GM21381 (cell line): ENCODE results near the gene HSPB8.
"Not testable (repeated sequence)": the region's sequence is repeated elsewhere in the genome, so short reads cannot be mapped to it uniquely, and the experiment has no call there.

Experiments
- ATAC-seq: cut with Tn5 transposase; IDR thresholded peaks from one replicate; pipeline ENCODE4 v1.9.1; 2021; ENCODE audit warnings: mild to moderate bottlenecking, moderate library complexity; ENCODE audit not compliant: unreplicated experiment

Gene HSPB8

DNA sequence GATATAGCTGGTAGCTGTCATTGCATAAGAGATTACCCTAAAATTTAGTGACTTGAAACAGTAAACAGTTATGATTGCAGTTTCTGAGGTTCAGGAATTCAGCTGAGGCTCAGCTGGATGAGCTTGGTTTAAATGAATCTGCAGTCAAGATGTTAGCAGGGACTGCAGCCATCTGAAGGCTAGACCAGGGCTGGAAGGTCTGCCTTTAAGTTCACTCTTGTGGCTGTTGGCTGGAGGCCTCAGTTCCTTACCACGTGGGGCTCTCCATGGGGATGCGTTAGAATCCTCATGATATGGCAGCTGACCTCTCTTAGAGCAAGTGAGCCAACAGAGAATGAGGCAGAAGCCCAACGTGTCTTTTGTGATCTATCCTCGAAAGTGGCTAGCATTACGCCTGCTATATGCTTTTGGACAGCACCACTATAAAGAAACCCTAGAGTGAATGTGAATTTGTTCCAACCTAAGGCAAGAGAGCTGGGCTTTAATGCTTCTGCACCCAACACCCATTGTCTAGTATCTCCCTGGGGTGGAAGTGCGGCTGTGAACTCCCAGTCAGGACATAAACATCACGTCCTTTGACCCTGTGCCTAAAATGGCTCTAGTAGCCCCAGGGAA, 26.0 kb downstream of the HSPB8 start:
- no peak for ATAC-seq

DNA sequence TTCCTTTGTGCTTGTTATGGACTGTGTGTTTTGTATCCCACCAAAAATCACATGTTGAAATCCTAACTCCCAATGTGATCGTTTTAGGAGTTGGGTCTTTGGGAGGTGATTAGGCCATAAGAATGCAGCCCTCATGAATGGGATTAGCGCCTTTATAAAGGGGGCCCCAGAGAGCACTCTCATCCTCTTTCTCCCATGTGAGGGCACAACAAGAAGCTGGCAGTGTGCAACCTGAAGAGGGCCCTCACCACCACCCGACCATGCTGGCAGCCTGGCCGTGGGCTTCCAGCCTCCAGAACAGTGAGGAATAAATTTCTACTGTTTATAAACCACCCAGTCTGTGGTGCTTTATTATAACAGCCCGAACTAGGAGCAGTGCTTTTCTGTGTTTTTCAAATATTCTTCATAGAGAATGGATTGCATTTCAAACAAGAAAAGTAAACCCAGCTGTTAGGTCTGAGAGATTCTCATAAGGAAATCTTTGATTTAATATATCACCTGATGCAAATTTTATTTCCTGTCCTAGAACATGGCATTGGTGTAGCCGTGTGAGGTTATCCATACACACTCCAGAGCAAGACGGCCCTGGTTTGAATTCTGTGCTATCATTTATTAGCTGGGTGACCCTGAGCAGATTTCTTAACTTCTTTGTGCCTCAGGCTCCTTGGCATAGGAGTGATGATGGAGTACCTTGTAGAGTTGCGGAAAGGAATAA, 27.8 kb downstream of the HSPB8 start:
- ATAC-seq: no peak

DNA sequence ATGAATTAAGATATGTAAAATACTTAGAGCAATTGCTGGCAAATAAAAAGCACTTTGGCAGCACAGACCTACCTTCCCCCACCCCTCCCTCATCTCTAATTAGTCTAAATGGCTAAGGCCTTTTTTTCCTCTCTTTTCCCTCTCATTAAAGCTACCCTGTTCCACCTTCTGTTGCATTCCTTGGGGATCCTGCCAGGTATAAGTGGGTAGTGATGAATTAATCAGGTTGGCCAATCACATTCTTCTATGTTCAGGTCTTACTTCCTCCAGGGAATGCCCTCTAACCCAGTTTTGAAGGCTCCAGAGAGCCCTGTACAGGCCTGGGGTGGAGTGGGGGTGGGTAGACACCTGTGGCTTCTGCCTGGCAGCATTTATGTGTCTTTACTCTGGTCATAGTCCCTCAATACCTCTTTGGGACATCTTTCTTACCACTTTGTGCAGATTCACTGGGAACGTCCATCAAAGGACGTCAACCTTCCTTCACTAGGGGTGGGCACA, 28.4 kb downstream of the HSPB8 start:
- ATAC-seq: no peak

DNA sequence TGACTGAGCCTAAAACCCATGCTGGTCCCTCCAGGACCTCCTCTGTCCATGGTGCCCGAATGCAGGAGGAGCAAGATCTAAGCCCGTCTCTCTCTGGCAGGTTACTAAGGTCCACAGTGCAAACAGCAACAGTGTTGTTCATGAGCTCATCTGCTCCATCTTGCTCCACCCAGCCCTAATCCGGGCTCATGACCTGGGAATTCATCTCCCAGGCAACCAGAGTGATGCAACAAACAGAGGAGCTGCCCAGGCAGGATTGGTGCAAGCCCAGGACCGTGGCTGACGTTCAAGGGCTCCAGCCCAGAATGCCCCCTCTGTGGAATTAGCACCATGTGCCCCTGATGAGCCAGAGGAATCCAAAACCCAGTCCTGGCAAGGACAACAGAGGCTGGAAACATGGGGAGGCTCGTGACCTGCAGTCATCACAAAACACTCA, 29.9 kb downstream of the HSPB8 start:
- ATAC-seq: no peak

DNA sequence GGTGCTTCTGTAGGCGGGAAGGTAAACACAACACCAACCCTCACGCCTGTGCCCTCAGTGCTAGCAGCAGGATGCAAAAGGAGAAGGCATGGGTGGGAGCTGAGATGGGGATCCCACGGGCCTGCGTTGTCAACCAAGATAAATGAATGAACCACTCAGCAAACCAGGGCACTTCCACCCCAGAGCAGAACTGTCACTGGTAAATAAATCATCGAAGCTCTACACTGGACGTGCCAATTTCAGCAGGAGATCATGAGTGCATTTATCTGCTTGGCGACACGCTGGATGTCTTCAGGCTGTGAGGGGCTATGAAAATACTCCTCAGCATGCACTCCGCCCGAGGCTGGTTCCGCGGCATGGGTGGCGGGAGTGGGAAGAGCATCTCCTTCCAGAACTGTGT, 33.2 kb downstream of the HSPB8 start:
- no peak for ATAC-seq

DNA sequence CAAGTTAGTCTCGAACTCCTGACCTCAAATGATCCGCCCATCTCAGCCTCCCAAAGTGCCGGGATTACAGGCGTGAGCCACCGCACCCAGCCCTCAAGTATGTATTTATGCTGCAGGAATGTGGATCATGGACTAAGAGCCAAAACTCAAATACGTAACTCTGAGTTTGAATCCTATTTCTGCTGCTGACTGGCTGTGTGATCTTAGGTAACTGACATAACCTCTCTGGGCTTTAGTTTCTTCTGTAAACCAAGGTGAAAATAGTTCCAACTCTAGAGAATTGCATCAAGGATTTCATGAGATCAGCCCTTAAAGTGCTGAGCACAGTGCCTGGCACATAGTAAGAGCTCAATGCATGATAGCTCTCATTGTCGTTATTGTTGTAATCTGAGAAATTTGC, 37.4 kb downstream of the HSPB8 start:
- no peak for ATAC-seq

DNA sequence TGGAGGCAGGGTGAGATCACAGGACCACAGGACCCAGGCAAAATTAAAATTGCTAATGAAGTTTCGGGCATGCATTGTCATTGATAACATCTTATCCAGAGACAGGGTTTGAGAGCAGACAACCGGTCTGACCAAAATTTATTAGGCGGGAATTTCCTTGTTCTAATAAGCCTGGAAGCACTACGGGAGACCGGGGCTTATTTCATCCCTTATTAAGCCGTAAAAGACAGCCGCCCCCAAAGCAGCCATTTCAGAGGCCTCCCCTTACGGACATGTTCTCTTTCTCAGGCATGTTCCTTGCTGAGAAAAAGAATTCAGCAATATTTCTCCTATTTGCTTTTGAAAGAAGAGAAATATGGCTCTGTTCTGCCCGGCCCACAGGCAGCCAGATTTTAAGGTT, 40.1 kb downstream of the HSPB8 start:
- not testable (repeated sequence) for ATAC-seq

DNA sequence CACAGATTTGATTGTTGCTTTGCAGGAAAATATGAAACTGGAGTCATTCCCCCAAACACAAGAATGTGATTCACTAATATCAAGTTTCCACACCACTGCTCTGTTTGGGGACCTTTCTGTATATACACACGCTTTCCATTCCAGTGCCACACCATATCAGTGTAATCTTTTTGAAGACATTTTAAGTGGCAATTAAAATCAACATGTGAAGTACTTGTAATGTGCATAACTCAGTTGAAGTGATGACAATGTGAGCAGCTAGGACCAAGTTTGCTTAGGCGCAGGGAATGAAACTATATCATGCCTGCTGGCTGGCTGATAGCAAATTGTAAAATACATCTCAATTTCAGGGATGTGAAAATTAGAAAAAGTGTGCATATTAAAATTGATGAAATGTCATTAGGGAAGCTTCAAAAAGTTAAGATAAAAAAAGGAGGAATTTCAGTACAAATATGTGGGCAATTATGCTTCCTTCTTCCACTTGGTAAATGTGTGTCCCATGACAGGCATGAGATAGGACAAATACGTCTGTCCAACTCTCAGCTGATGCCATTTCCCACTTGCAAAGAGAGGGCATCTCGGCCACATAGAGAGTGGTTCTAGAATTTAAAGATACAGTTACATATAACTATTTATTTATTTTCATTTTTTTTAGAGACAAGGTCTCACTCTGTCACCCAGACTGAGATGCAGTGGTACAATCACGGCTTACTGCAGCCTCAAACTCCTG, 43.7 kb downstream of the HSPB8 start:
- no peak for ATAC-seq

DNA sequence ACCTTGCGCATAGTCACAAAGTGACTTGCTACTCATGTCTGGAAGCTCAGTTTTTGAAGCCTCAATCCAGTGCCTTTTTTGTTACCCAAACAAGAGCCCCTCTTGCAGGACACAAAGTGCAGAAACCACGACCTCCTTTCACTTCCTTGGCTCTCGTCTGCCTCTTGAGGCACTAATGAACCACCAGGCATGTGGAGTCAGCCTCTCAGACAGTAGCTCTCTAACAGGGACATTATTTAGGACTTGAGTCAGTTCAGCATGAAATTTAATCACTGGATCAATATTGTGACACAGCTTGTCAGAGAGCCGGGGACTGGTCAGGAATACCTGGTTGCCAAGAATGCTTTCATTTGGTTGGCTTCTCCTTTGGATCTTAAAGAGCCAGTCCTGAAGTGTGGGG, 46.7 kb downstream of the HSPB8 start:
- no peak for ATAC-seq

DNA sequence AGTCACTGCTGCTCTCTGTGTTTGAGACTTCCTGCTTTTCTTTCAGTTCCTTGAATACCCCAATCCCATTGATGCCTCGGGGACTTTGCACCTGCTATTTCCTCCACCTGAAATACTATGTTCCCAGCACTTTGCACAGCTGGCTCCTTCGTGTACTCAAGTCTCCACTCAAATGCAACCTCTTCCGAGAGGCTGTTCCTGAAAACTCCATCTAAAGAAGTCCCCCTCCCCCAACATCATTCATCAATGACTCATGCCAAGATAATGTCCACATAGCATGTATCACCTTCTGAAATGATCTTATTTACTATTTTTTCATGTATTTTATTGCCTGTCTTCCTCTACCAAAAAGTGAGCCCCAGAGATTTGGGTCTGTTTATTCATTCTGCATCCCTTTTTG, 48.6 kb downstream of the HSPB8 start:
- ATAC-seq: no peak

DNA sequence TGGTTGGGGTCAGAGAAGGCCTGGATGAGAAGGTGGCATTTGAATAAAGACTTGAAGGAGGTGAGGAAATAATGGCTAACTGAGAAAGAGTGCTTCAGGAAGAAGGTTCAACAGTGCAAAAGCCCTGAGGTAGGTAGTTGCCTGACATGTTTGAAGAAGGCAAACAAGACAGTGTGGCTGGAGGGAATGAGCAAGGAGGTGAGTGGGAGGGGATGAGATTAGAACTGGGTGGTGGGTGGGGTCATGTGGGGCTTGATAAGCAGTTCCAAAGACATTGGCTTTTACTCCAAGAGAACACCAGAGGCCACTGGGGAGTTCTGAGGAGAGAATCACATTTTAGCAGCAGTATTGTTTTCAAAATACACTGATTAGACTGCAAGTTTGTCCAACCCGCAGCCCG, 50.5 kb downstream of the HSPB8 start:
- ATAC-seq: no peak

DNA sequence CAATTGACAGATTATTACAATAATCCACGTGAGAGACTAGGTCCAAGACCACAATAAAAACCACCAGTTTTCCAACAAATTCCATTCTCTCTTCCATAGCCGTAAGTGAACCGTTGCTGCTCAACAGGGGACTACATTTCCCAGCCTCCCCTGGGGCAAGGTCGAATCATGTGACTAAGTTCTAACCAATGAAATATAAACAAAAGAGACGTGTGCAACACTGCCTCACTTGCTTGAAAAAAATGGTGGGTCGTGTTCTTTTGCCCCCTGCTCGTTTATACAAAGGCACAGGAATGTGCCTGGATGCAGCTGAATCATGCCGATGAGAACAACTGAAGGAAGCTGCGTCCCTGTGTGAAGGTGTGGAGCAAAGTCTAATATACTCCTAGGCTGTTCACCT, 51.1 kb downstream of the HSPB8 start:
- no peak for ATAC-seq

DNA sequence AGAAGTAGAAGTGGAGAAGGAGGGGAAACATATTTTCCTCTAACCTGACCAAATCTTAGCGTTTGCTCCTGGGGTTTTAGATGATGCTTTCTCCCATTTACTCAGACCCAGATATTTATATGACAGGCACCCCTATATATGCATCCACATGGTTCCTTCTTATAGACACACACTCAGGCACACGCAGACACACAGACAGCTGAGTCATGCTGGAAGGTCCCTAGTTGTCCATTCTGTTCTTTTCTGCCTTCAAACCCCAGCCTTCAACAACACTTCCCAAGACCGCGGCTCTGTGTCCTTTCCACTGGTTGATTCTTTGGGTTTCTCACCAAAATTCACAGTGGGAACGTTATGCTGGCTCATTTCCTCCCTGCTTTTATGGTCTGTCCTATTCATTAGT, 52.1 kb downstream of the HSPB8 start:
- ATAC-seq: no peak

DNA sequence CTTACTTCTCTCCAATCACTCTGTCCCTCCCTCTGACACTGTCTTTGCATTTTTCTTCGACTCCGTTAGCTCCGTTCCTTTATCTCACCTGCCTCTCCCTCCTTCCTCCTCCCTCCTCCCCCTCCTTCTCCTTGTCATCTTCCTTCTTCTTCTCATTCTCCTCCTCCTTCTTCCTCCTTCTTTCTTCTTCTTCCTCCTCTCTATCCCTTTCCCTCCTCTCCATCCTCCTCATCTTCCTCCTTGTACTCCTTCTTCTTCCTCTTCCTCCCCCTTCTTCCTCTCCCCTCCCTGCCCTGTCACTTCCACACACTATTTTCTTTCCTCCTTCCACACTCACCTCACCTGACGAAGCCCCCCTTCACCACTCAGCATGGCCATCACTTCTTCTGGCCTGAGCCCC, 53.0 kb downstream of the HSPB8 start:
- ATAC-seq: no peak

DNA sequence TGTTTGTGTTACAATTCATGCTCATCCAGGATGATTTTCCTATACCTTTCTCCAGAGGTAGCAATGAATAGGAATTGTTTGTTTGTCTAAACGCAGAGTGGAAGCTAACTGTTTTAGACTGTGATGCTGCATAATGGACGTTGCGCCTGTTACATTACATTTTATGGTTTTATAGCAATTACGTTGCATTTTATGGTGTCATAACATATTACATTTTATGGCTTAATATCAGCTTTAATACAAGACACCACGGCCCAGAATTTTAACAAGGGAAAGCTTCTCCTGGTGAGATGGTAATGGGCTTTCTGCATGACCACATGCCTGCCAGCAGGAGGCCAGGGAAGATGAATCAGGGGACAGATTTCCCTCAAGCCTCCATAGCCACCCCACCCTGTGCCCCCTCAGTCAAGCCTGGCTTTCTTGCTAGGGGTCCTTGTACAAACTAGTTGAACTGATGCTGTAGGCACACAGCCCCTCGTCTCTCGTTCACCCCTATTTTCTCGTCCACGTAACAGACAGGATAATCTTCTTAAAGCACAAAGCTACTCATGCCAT, 56.5 kb downstream of the HSPB8 start:
- ATAC-seq: no peak

DNA sequence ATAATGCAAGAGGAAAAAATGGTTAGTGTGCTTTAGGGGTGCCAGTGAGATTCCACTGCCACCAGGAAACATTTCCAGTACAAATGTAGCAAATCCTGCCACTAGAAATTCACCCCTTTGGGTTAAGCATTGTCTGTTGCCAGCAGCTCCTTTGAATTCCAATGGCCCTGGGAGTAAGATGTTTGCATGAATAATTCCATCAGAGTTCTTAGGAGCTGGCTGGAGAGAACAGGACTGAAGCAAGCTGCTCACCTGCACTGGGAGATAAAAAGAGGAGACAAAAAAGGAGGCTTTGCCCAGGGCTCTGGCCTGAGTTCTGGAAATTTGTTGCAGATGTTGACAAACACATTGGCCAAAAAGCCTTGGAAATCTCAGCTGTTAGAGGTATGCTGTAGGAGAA, 57.6 kb downstream of the HSPB8 start:
- no peak for ATAC-seq

DNA sequence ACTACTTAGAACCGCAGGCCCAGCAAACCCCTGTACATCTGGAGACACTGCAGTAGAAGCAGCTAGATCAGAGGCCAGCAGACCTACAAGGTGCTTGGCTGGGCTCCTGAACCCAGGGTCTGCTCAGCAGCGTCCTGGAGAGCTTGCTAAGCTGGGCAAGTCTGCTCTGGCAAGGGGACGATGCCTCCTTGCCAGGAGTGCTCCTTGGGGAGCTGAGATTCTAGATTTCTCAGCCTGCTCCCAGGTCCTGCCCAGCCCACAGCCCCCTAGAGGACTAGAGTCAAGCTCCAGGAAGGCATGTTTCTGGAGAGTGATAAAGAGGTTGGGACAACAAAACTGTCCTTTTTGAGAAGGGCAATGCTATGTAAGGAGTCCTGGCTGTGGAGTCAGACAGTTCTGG, 60.3 kb downstream of the HSPB8 start:
- no peak for ATAC-seq

DNA sequence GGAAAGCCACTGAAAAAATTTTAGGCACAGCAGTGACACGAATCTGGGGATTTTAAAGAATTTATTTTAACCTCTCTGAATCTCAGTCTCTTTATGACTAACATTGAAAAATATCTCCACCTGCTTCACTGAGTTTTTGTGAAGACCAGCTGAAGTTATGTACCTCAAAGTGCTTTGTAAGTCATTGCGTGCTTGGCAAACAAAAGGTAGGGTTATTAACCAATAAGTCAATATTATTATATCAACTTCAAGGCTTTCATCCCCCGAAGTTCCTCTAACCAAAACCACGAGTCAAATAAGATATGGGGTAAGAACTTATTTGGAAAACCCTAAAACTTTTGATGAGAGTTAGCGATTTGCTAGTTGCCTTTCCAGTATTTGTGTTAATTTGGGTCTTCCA, 62.3 kb downstream of the HSPB8 start:
- no peak for ATAC-seq

DNA sequence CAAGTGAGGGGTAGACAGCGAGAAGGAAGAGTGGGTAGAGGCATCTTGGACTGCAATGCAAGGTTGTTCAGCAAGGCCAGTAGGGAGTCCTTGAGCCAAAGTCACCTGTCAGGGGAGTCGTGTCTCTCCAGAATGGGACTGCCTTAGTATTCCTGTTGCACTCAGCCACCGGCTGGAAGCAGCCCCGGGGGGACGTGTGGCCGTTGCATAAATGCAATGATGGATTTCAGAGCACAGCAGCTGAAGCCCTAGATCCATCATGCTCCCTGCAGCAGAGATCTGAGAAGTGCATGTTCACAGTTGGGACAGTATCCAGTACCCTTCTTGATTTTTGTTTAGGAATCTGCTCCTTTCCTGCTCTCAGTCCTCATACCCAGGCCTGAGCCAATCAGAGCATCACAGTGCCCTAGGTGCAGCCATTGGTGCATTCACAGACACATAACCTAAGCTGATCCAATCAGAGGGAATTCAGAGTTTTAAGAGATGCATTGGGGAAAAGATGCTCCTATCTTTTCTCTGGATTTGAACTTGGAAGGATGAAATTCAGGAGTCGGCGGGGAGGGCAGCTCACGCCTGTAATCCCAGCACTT, 62.9 kb downstream of the HSPB8 start:
- no peak for ATAC-seq
